ENCODE measurements around the gene PRODH2.

The PRODH2 gene

GRCh38 chr19:35767288-35768081, 45.2 kb downstream of the PRODH2 start:
- Histone ChIP-seq H3K27me3 (ENCODE audit: control insufficient read depth, low read length) (no peaks in the 10 kb centered on the region), H3K27ac (ENCODE audit: low read depth, low read length) (no peak overlapping the region), H3K9me2 (replicated peaks; ENCODE audit: control insufficient read depth, low read length) (no peaks in the 10 kb centered on the region), H3K4me2 (ENCODE audit: low read length) (no peak overlapping the region), H3K9me3 (ENCODE audit: control insufficient read depth, insufficient read depth, low read length) (no peaks in the 10 kb centered on the region), H3F3A (ENCODE audit: control insufficient read depth, insufficient read depth) (0 out of 2 replicates have a peak, but pooled peaks cover 2% of the 10 kb centered on the region), H3K4me1 (ENCODE audit: control insufficient read depth, low read length) (no peaks in the 10 kb centered on the region), H3K79me2 (ENCODE audit: control insufficient read depth, low read length) (no peaks in the 10 kb centered on the region), H4K20me1 (ENCODE audit: control insufficient read depth, insufficient read depth, low read depth, low read length) (no peaks in the 10 kb centered on the region), H3K4me3 (ENCODE audit: low read length) (no peak overlapping the region), H3K36me3 (ENCODE audit: control insufficient read depth, low read length) (peaks cover 17% of the 10 kb centered on the region)
- TF ChIP-seq EZH2phosphoT487 (IDR thresholded peaks at IDR 0.05; ENCODE audit: borderline replicate concordance, low read length), result no peak
- no peak for TF ChIP-seq CTCF (IDR thresholded peaks at IDR 0.05; ENCODE audit: low read depth, low read length, poor library complexity, severe bottlenecking)

- no peak overlapping the region for H3K27ac ChIP-seq (ENCODE audit: low read depth, low read length)
- H3F3A ChIP-seq (ENCODE audit: control insufficient read depth, insufficient read depth), result 0 out of 2 replicates have a peak, but pooled peaks cover 2% of the 10 kb centered on the region
- TF ChIP-seq CTCF (IDR thresholded peaks at IDR 0.05; ENCODE audit: low read depth, low read length, poor library complexity, severe bottlenecking), result no peak
- no peak for TF ChIP-seq EZH2phosphoT487 (IDR thresholded peaks at IDR 0.05; ENCODE audit: borderline replicate concordance, low read length)
- H4K20me1 ChIP-seq (ENCODE audit: control insufficient read depth, insufficient read depth, low read depth, low read length), result no peaks in the 10 kb centered on the region
- H3K79me2 ChIP-seq (ENCODE audit: control insufficient read depth, low read length), result no peaks in the 10 kb centered on the region
- peaks cover 22% of the 10 kb centered on the region for H3K36me3 ChIP-seq (ENCODE audit: control insufficient read depth, low read length)
- no peaks in the 10 kb centered on the region for H3K27me3 ChIP-seq (ENCODE audit: control insufficient read depth, low read length)
- no peaks in the 10 kb centered on the region for H3K4me1 ChIP-seq (ENCODE audit: control insufficient read depth, low read length)
- no peak overlapping the region for H3K4me2 ChIP-seq (ENCODE audit: low read length)
- no peaks in the 10 kb centered on the region for H3K9me3 ChIP-seq (ENCODE audit: control insufficient read depth, insufficient read depth, low read length)
- no peak overlapping the region for H3K4me3 ChIP-seq (ENCODE audit: low read length)
- no peaks in the 10 kb centered on the region for H3K9me2 ChIP-seq (replicated peaks; ENCODE audit: control insufficient read depth, low read length)
Measured at GRCh38 chr19:35766571-35767104, 46.0 kb downstream of the PRODH2 start.

DNA sequence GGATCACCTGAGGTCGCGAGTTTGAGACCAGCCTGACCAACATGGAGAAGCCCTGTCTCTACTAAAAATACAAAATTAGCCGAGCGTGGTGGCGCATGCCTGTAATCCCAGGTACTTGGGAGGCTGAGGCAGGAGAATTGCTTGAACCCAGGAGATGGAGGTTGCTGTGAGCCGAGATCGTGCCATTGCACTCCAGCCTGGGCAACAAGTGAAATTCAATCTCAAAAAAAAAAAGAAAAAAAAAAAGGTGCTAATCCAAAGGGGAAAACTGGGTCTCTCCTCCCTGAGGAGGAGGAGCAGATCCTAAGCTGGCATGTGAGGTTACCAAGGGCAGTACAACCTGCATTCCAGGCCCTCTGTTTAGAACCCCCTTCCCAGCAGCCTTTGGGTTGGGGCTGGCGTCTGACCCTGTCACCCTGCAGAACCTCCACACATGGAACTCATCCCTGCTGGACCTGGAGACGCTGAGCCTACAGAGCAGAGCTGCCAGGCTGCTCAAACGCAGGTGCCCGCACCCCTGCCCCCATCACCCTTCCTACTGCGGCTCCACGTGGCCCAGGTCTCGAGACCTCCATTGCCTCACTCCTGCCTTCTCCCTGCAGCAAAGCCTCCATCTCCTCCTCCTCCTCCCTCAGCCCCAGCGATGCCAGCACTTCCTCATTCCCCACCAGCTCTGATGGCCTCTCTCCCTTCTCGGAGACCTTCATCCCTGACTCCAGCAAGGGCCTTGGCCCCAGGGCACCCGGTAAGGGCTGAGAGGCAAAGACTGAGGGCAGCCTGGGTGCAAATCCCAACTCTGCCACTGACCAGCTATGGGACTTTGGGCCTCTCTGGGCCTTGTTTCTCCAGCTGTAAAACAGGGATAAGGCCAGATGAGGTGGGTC, 48.0 kb downstream of the PRODH2 start:
- no peaks in the 10 kb centered on the region for H3F3A ChIP-seq (ENCODE audit: control insufficient read depth, insufficient read depth)
- H4K20me1 ChIP-seq (ENCODE audit: control insufficient read depth, insufficient read depth, low read depth, low read length), result no peaks in the 10 kb centered on the region
- H3K27ac ChIP-seq (ENCODE audit: low read depth, low read length), result no peak overlapping the region
- H3K4me1 ChIP-seq (ENCODE audit: control insufficient read depth, low read length), result peaks cover 3% of the 10 kb centered on the region
- no peaks in the 10 kb centered on the region for H3K9me2 ChIP-seq (replicated peaks; ENCODE audit: control insufficient read depth, low read length)
- H3K27me3 ChIP-seq (ENCODE audit: control insufficient read depth, low read length), result no peaks in the 10 kb centered on the region
- H3K36me3 ChIP-seq (ENCODE audit: control insufficient read depth, low read length), result peaks cover 37% of the 10 kb centered on the region
- no peak overlapping the region for H3K4me3 ChIP-seq (ENCODE audit: low read length)
- H3K9me3 ChIP-seq (ENCODE audit: control insufficient read depth, insufficient read depth, low read length), result no peaks in the 10 kb centered on the region
- TF ChIP-seq CTCF (IDR thresholded peaks at IDR 0.05; ENCODE audit: low read depth, low read length, poor library complexity, severe bottlenecking) (no peak), EZH2phosphoT487 (IDR thresholded peaks at IDR 0.05; ENCODE audit: borderline replicate concordance, low read length) (no peak)
- no peak overlapping the region for H3K4me2 ChIP-seq (ENCODE audit: low read length)
- H3K79me2 ChIP-seq (ENCODE audit: control insufficient read depth, low read length), result peaks cover 15% of the 10 kb centered on the region
